ENCODE data around the gene TTC34.
"Not testable (repeated sequence)": the region's sequence is repeated elsewhere in the genome, so short reads cannot be mapped to it uniquely, and the experiment has no call there.

GRCh38 chr1:2684878-2685277, 116.6 kb downstream of the TTC34 start:
- not testable (repeated sequence) for TF ChIP-seq POLR2A, CTCF (IDR thresholded peaks at IDR 0.05)
